Mammary epithelial cell (primary cell): ENCODE results near the gene UCHL3.

Experiments used
- CTCF ChIP-seq, 2 donors: IDR thresholded peaks in 1 of 2; conservative IDR thresholded peaks in 1 of 2; 2 replicates each; pipeline ENCODE4 v1.5.1; 2011 to 2012; ENCODE audit warnings: inconsistent platforms in 2 of 2, low read length in 2 of 2, mild to moderate bottlenecking in 2 of 2, control low read depth in 1 of 2, low read depth in 1 of 2; ENCODE audit not compliant: insufficient read depth in 1 of 2; ENCODE audit errors: extremely low read depth in 1 of 2
- EZH2 ChIP-seq: IDR thresholded peaks from 2 replicates; pipeline ENCODE4 v1.6.1; 2012; ENCODE audit warnings: low read length, inconsistent platforms, borderline replicate concordance

GRCh38 chr13:75558145-75558840 is 8.7 kb downstream of the UCHL3 start:
- no peak for TF ChIP-seq CTCF (conservative IDR thresholded peaks at IDR 0.05 in 1 of 2, IDR thresholded peaks at IDR 0.05 in 1 of 2; ENCODE audit: extremely low read depth in 1 of 2, insufficient read depth in 1 of 2, low read depth in 1 of 2, low read length in 2 of 2)
- TF ChIP-seq EZH2 = no peak
